ENCODE measurements around the gene TBC1D1. TPM values are rescaled to one million over a fixed set of nuclear protein-coding genes. Genes with fewer than 3 reads are reported as not detected.

The TBC1D1 gene
- total RNA-seq, 1 experiment from 2014 or later = 89.0 TPM

GRCh38 chr4:37980246-37980645 lies 89.4 kb downstream of the TBC1D1 start:
- no peak overlapping the region for H3K9ac ChIP-seq (ENCODE audit: low read length)
- ATAC-seq (no peak), DNase-seq (no peak)
- TF ChIP-seq EZH2phosphoT487 (IDR thresholded peaks at IDR 0.05; ENCODE audit: borderline replicate concordance, low read length) (no peak), EZH2 (IDR thresholded peaks at IDR 0.05; ENCODE audit: low read length, unreplicated experiment) (no peak), CTCF (conservative IDR thresholded peaks at IDR 0.05; ENCODE audit: low read depth, low read length) (no peak)
- BruUV-seq (replicated peaks) = no TSS peak
- H3K27ac ChIP-seq (ENCODE audit: low read length) = no peak overlapping the region
- ChIA-PET POLR2A (ENCODE audit: unreplicated experiment) (no interaction called here), CTCF (no interaction called here)
- no peaks in the 10 kb centered on the region for H3K9me2 ChIP-seq (replicated peaks; ENCODE audit: low read length)
- no peaks in the 10 kb centered on the region for H3K9me3 ChIP-seq (ENCODE audit: low read length)
- H3K4me3 ChIP-seq (ENCODE audit: low read length) = no peak overlapping the region
- H3K4me1 ChIP-seq (ENCODE audit: insufficient read depth, low read length) = peaks cover 16% of the 10 kb centered on the region
- H3K36me3 ChIP-seq (ENCODE audit: low read depth, low read length) = no peaks in the 10 kb centered on the region
- peaks cover 40% of the 10 kb centered on the region for H3K79me2 ChIP-seq (ENCODE audit: low read length)
- H3F3A ChIP-seq (ENCODE audit: low read length, unreplicated experiment) = no peaks in the 10 kb centered on the region
- H4K20me1 ChIP-seq (ENCODE audit: low read length) = no peaks in the 10 kb centered on the region
- H3K27me3 ChIP-seq (ENCODE audit: low read length) = no peaks in the 10 kb centered on the region
- no peak overlapping the region for H2AFZ ChIP-seq (ENCODE audit: low read length)
- H3K4me2 ChIP-seq (ENCODE audit: low read length) = no peak overlapping the region
- intact Hi-C loops (cut with micrococcal nuclease) = no loop called here

- H2AFZ ChIP-seq (ENCODE audit: low read length) = no peak overlapping the region
- H3K9me3 ChIP-seq (ENCODE audit: low read length) = no peaks in the 10 kb centered on the region
- peaks cover 43% of the 10 kb centered on the region for H3K79me2 ChIP-seq (ENCODE audit: low read length)
- DNase-seq = no peak
- H3K9ac ChIP-seq (ENCODE audit: low read length) = no peak overlapping the region
- ChIA-PET POLR2A (ENCODE audit: unreplicated experiment) (no interaction called here), CTCF (no interaction called here)
- BruUV-seq (replicated peaks) = no TSS peak
- H3K36me3 ChIP-seq (ENCODE audit: low read depth, low read length) = no peaks in the 10 kb centered on the region
- H3K9me2 ChIP-seq (replicated peaks; ENCODE audit: low read length) = no peaks in the 10 kb centered on the region
- H3K4me3 ChIP-seq (ENCODE audit: low read length) = no peak overlapping the region
- ATAC-seq = no peak
- H3K27ac ChIP-seq (ENCODE audit: low read length) = no peak overlapping the region
- H3K27me3 ChIP-seq (ENCODE audit: low read length) = no peaks in the 10 kb centered on the region
- peaks cover 16% of the 10 kb centered on the region for H3K4me1 ChIP-seq (ENCODE audit: insufficient read depth, low read length)
- intact Hi-C loops (cut with micrococcal nuclease) = no loop called here
- no peaks in the 10 kb centered on the region for H3F3A ChIP-seq (ENCODE audit: low read length, unreplicated experiment)
- H3K4me2 ChIP-seq (ENCODE audit: low read length) = no peak overlapping the region
- H4K20me1 ChIP-seq (ENCODE audit: low read length) = no peaks in the 10 kb centered on the region
- no peak for TF ChIP-seq EZH2 (IDR thresholded peaks at IDR 0.05; ENCODE audit: low read length, unreplicated experiment)
- TF ChIP-seq EZH2phosphoT487 (IDR thresholded peaks at IDR 0.05; ENCODE audit: borderline replicate concordance, low read length) = no peak
- TF ChIP-seq CTCF (conservative IDR thresholded peaks at IDR 0.05; ENCODE audit: low read depth, low read length) = no peak
Observed at GRCh38 chr4:37981425-37981824, 90.5 kb downstream of the TBC1D1 start.

- peaks cover 16% of the 10 kb centered on the region for H3K4me1 ChIP-seq (ENCODE audit: insufficient read depth, low read length)
- H3F3A ChIP-seq (ENCODE audit: low read length, unreplicated experiment) = no peaks in the 10 kb centered on the region
- no peaks in the 10 kb centered on the region for H3K27me3 ChIP-seq (ENCODE audit: low read length)
- H3K27ac ChIP-seq (ENCODE audit: low read length) = no peak overlapping the region
- no peak for TF ChIP-seq CTCF (conservative IDR thresholded peaks at IDR 0.05; ENCODE audit: low read depth, low read length)
- no peak for TF ChIP-seq EZH2 (IDR thresholded peaks at IDR 0.05; ENCODE audit: low read length, unreplicated experiment)
- TF ChIP-seq EZH2phosphoT487 (IDR thresholded peaks at IDR 0.05; ENCODE audit: borderline replicate concordance, low read length) = no peak
- no peaks in the 10 kb centered on the region for H3K9me2 ChIP-seq (replicated peaks; ENCODE audit: low read length)
- ChIA-PET POLR2A (ENCODE audit: unreplicated experiment) (no interaction called here), CTCF (no interaction called here)
- H3K4me3 ChIP-seq (ENCODE audit: low read length) = no peak overlapping the region
- H3K9ac ChIP-seq (ENCODE audit: low read length) = no peak overlapping the region
- no peaks in the 10 kb centered on the region for H4K20me1 ChIP-seq (ENCODE audit: low read length)
- no peak overlapping the region for H2AFZ ChIP-seq (ENCODE audit: low read length)
- BruUV-seq (replicated peaks) = no TSS peak
- H3K79me2 ChIP-seq (ENCODE audit: low read length) = peaks cover 43% of the 10 kb centered on the region
- intact Hi-C loops (cut with micrococcal nuclease) = no loop called here
- DNase-seq = peak; percentile 7
- no peak for ATAC-seq
- no peaks in the 10 kb centered on the region for H3K9me3 ChIP-seq (ENCODE audit: low read length)
- no peak overlapping the region for H3K4me2 ChIP-seq (ENCODE audit: low read length)
- H3K36me3 ChIP-seq (ENCODE audit: low read depth, low read length) = no peaks in the 10 kb centered on the region
Observed at GRCh38 chr4:37981844-37982720, 91.2 kb downstream of the TBC1D1 start.

All from PC-3 (cell line).